ENCODE results near the gene LMO3. TPM values are rescaled to one million over a fixed set of nuclear protein-coding genes. Genes with fewer than 3 reads are reported as not detected.
"Not testable (repeated sequence)": the region's sequence is repeated elsewhere in the genome, so short reads cannot be mapped to it uniquely, and the experiment has no call there.

The LMO3 gene
- total RNA-seq, 1 experiment from 2014 or later = not detected

- DNase-seq (ENCODE audit: low read depth) = no peak
Observed at GRCh38 chr12:16545836-16546235, 60.1 kb downstream of the LMO3 start.

DNA sequence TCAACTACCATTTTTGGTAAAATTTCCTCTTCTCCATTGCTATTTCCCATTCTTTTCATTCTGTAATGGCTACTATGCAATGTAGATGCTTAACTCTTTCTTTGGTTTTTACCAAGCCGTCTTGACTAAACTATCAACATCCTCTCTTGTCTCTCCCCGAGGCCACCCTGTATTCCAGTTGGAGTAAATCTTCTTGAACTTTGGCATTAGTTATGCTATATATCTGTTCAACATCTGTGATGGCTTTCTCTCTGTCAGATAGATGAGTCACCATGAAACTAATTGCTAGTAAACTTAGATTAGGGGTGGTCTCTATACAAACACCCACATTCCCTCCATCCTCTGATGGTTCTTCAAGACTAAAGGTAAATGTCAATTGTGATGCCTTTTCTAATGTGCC, 63.4 kb downstream of the LMO3 start:
- no peak for DNase-seq (ENCODE audit: low read depth)

DNA sequence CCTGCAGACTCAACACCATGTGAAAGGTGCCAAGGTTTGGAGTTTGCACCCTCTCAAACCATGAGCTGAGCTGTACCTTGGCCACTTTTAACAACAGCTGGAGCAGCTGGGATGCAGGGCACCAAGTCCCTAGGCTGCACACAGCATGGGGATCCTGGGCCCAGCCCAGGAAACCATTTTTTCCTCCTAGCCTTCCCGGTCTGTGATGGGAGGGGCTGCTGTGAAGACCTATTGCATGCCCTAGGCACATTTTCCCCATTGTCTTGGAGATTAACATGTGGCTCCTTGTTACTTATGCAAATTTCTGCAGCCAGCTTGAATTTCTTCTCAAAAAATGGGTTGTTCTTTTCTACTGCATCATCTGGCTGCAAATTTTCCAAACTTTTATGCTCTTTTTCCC, 68.3 kb downstream of the LMO3 start:
- not testable (repeated sequence) for DNase-seq (ENCODE audit: low read depth)

DNA sequence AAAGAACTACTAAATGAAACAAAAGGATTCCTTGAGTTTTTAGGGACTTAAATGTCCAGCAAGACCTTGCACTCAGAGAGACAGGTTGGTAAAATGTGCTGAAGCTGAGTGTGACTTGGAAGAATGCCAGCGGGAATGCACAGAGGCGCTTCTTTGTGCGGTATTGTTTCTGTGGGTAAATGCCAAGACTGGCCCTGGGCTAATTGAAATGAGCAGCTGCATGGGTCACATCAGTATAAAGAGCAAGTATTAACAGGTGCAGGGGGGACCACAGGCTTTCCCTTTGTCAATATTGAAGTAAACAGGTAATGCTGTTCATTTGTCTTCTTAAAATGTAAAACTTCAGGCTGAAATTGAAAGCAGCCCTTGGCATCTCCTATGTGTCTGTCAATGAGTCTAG, 74.3 kb downstream of the LMO3 start:
- no peak for DNase-seq (ENCODE audit: low read depth)

DNA sequence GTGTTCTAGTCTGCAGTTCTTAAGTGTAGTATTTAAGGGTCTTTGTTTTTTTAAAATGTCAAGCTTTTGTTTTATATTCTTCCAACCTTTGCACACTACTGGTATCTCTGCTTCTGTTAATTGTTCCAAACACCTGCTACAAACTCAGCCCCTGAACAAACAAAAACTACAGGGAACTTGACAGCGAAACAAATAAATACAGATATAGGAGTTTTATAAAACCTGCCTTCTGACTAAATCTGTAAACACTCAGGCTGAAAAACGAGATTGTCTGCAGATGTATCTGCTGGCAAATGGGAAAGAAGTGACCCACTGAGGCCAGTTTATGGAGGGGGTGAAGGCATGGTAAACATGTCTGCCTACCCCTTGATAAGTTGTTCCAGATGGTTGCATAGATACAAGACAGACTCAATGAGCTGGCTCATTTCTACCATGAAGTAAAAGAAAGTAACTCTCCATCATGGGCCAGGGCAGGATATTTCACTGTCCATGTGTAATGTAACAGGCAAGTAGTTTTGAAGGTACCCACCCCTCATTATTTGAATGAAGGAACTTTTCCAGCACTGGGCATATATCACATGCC, 75.6 kb downstream of the LMO3 start:
- no peak for DNase-seq (ENCODE audit: low read depth)

DNA sequence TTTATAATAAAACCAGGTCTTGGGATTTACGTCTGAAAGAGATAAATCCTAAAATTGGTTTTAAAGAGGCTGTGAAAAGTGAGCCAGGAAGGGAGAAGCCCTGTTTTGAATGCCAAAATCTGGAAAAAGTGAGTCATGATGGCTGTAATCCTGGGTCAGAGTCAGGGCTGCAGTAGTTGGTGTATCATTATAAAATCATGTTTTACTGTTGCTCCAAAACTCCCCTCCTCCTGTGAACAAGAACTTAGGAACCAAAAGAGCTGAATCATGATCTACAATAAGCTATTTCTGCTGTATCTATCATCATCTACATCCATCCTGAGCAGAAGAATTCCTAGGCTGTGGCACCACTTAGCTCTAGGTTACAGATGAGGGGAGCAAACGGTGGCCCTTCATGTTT, 79.3 kb downstream of the LMO3 start:
- DNase-seq (ENCODE audit: low read depth) = peak; percentile 25

- no peak for DNase-seq (ENCODE audit: low read depth)
Observed at GRCh38 chr12:16524378-16524777, 81.6 kb downstream of the LMO3 start.

GRCh38 chr12:16523951-16524331, 82.0 kb downstream of the LMO3 start:
- DNase-seq (ENCODE audit: low read depth) = no peak

DNA sequence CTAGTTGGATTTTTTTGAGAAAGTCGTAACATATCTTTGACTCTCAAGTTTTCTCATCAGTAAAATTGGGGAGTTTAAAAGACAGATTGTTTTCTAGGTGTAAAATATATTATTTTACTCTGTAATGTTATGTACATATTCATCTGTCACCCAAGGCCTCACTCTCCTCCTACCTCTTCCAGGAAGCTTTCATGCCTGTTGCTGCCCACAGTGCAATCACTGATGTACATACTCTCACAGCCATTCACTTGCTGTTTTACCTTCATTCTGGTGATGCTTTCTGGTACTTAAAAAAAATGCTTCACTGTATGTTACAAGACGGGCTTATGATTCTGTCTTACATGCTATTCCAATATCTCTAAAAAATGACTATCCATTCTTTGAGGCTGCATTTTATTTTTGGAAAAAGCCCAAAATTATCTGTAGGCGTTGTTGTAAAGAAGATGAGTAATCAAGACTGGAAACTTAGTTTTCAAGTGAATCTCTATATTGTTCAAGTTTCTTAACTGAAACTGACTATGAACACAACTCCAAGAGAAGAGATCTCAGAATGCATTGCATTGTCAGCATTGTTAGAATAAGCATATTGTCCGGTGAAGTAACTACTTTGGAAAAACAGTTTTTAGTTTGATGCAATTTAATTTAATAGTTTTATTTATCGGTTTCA, 82.5 kb downstream of the LMO3 start:
- no peak for DNase-seq (ENCODE audit: low read depth)

- DNase-seq (ENCODE audit: low read depth) = no peak
Observed at GRCh38 chr12:16520328-16520727, 85.6 kb downstream of the LMO3 start.

GRCh38 chr12:16515666-16516065, 90.3 kb downstream of the LMO3 start:
- no peak for DNase-seq (ENCODE audit: low read depth)

GRCh38 chr12:16513231-16513630, 92.7 kb downstream of the LMO3 start:
- no peak for DNase-seq (ENCODE audit: low read depth)

DNA sequence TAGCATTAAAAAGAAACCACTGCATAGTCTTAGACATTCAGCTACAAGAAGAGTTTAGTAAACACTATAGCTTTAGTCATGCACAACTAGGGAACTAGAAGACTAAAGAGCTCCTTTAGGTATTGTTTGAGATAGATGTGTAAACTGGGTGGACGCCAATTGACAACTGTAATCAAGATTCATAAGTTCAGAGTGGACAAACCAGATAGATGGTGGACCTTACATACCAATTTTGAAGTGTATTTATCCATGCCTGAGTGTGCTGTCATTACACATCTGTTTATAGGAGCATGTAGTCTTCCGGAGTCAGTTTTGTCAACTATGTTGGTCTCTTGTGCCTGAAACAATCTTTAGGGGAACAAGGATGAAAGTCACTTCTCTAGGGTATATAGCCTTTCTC, 96.6 kb downstream of the LMO3 start:
- DNase-seq (ENCODE audit: low read depth) = no peak

GRCh38 chr12:16506394-16506793, 99.6 kb downstream of the LMO3 start:
- no peak for DNase-seq (ENCODE audit: low read depth)

DNA sequence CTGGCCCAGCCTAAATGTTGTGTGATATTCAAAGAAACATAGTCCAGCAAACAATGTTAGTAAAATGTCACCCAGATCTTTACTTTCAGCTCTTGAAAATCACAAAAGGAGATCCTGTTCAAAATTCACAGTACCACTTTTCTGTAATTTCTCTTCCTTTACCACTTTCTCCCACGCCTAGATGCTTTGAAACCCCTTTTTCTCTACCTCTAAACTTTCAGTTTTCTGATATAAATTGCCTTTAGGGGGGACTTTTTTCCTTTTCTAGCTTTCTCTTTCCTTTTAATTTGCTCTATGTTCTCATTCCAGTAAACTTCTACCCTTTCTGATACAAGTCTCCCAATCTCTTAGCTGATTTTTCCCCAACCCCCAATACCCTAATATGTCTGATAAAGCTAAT, 101.8 kb downstream of the LMO3 start:
- DNase-seq (ENCODE audit: low read depth) = no peak

GRCh38 chr12:16499611-16500010, 106.4 kb downstream of the LMO3 start:
- DNase-seq (ENCODE audit: low read depth) = no peak
